Measurements from ENCODE around the gene GET4. TPM values are rescaled to one million over a fixed set of nuclear protein-coding genes. Genes with fewer than 3 reads are reported as not detected.

The GET4 gene
- total and polyA plus RNA-seq, 4 donors = 19.5 to 34.7 (median 27.3) TPM

- Histone ChIP-seq H3K4me1 (ENCODE audit: control insufficient read depth in 4 of 4, insufficient read depth in 4 of 4, low read length in 3 of 4) (peaks cover 2 to 16% (median 5%) of the 10 kb centered on the region in 4 donors), H3K9me3 (ENCODE audit: control insufficient read depth in 4 of 4, low read length in 3 of 4) (no peaks in the 10 kb centered on the region), H3K4me3 (ENCODE audit: low read depth in 1 of 3, low read length in 3 of 3) (no peak overlapping the region), H3K9ac (ENCODE audit: low read depth in 1 of 2, low read length in 2 of 2) (no peak overlapping the region), H3K36me3 (ENCODE audit: control insufficient read depth in 4 of 4, insufficient read depth in 3 of 4, low read depth in 1 of 4, low read length in 3 of 4) (no peaks in the 10 kb centered on the region), H3K27ac (ENCODE audit: low read depth in 1 of 2, low read length in 2 of 2) (no peak overlapping the region), H3K27me3 (ENCODE audit: control insufficient read depth in 4 of 4, insufficient read depth in 4 of 4, low read length in 3 of 4) (no peaks in the 10 kb centered on the region)
- no peak for DNase-seq (ENCODE audit: low spot score)
- TF ChIP-seq ZBTB33 (IDR thresholded peaks at IDR 0.05) = no peak
- no peak for TF ChIP-seq JUND (IDR thresholded peaks at IDR 0.05)
- TF ChIP-seq FOXA1 (IDR thresholded peaks at IDR 0.05) = no peak
- TF ChIP-seq RXRA (IDR thresholded peaks at IDR 0.05) = no peak
- no peak for TF ChIP-seq FOXA2 (IDR thresholded peaks at IDR 0.05)
- no peak for TF ChIP-seq ATF3 (IDR thresholded peaks at IDR 0.05)
- TF ChIP-seq RAD21 (IDR thresholded peaks at IDR 0.05) = no peak
- TF ChIP-seq MAX (IDR thresholded peaks at IDR 0.05) = no peak
- TF ChIP-seq HNF4A (conservative IDR thresholded peaks at IDR 0.05) = no peak
- TF ChIP-seq SP1 (IDR thresholded peaks at IDR 0.05) = no peak
- TF ChIP-seq REST (IDR thresholded peaks at IDR 0.05) = no peak
- no peak for TF ChIP-seq EGR1 (IDR thresholded peaks at IDR 0.05; ENCODE audit: low read depth in 2 of 2)
- no peak for TF ChIP-seq TAF1 (conservative IDR thresholded peaks at IDR 0.05)
- WGBS = 66% methylated on average over 20 of the region's 20 CpGs
These were observed 28.5 kb downstream of the GET4 start for GRCh38 chr7:904847-905246.

GRCh38 chr7:906776-907157, 30.4 kb downstream of the GET4 start:
- H3K4me1 ChIP-seq (ENCODE audit: control insufficient read depth in 4 of 4, insufficient read depth in 4 of 4, low read length in 3 of 4) = peaks cover 0 to 7% (median 0%) of the 10 kb centered on the region in 4 donors
- no peaks in the 10 kb centered on the region for H3K36me3 ChIP-seq (ENCODE audit: control insufficient read depth in 4 of 4, insufficient read depth in 3 of 4, low read depth in 1 of 4, low read length in 3 of 4)
- no peak for DNase-seq (ENCODE audit: low spot score)
- H3K27ac ChIP-seq (ENCODE audit: low read depth in 1 of 2, low read length in 2 of 2) = no peak overlapping the region
- H3K4me3 ChIP-seq (ENCODE audit: low read depth in 1 of 3, low read length in 3 of 3) = no peak overlapping the region
- H3K27me3 ChIP-seq (ENCODE audit: control insufficient read depth in 4 of 4, insufficient read depth in 4 of 4, low read length in 3 of 4) = no peaks in the 10 kb centered on the region
- no peak for TF ChIP-seq FOXA1 (IDR thresholded peaks at IDR 0.05)
- TF ChIP-seq MAX (IDR thresholded peaks at IDR 0.05) = no peak
- no peak for TF ChIP-seq SP1 (IDR thresholded peaks at IDR 0.05)
- TF ChIP-seq RAD21 (IDR thresholded peaks at IDR 0.05) = no peak
- no peak for TF ChIP-seq GABPA (IDR thresholded peaks at IDR 0.05 in 1 of 2, conservative IDR thresholded peaks at IDR 0.05 in 1 of 2)
- no peak for TF ChIP-seq FOXA2 (IDR thresholded peaks at IDR 0.05)
- no peak for TF ChIP-seq CTCF (IDR thresholded peaks at IDR 0.05; ENCODE audit: low read depth, low read length, missing input control)
- TF ChIP-seq ATF3 (IDR thresholded peaks at IDR 0.05) = no peak
- TF ChIP-seq REST (IDR thresholded peaks at IDR 0.05) = no peak
- no peak for TF ChIP-seq RXRA (IDR thresholded peaks at IDR 0.05)
- TF ChIP-seq YY1 (IDR thresholded peaks at IDR 0.05) = no peak
- no peak for TF ChIP-seq NR2F2 (IDR thresholded peaks at IDR 0.05)
- TF ChIP-seq EGR1 (IDR thresholded peaks at IDR 0.05; ENCODE audit: low read depth in 2 of 2) = no peak
- TF ChIP-seq HNF4G (IDR thresholded peaks at IDR 0.05) = no peak
- no peak for TF ChIP-seq JUND (IDR thresholded peaks at IDR 0.05)
- WGBS = 74% methylated on average over 10 of the region's 10 CpGs
- H3K9me3 ChIP-seq (ENCODE audit: control insufficient read depth in 4 of 4, low read length in 3 of 4) = no peaks in the 10 kb centered on the region
- no peak overlapping the region for H3K9ac ChIP-seq (ENCODE audit: low read depth in 1 of 2, low read length in 2 of 2)
